ENCODE measurements around the gene TTC16. TPM values are rescaled to one million over a fixed set of nuclear protein-coding genes. Genes with fewer than 3 reads are reported as not detected.
A peak's percentile ranks its signal among the peaks of the same experiment; 100 is the strongest.

TTC16 gene
- total RNA-seq, 4 donors from 2014 or later, result 0.28 TPM; not detected in 3

- TF ChIP-seq CTCF (IDR thresholded peaks at IDR 0.05), result no peak
- ATAC-seq (ENCODE audit: low FRiP score), result peak; percentile 63
- DNase-seq (ENCODE audit: low spot score), result no peak
Observed at GRCh38 chr9:127742435-127743088, 26.7 kb downstream of the TTC16 start.

GRCh38 chr9:127744398-127745110, 28.7 kb downstream of the TTC16 start:
- TF ChIP-seq CTCF (IDR thresholded peaks at IDR 0.05), result no peak
- no peak for ATAC-seq (ENCODE audit: low FRiP score)
- DNase-seq (ENCODE audit: low spot score), result no peak

- ATAC-seq (ENCODE audit: low FRiP score) (no peak), DNase-seq (ENCODE audit: low spot score) (no peak)
- TF ChIP-seq CTCF (IDR thresholded peaks at IDR 0.05), result no peak
Observed at GRCh38 chr9:127746959-127747569, 31.2 kb downstream of the TTC16 start.

GRCh38 chr9:127749090-127749787, 33.4 kb downstream of the TTC16 start:
- peak; percentile 29 for ATAC-seq (ENCODE audit: low FRiP score)
- DNase-seq (ENCODE audit: low spot score), result no peak
- no peak for TF ChIP-seq CTCF (IDR thresholded peaks at IDR 0.05)

GRCh38 chr9:127751269-127752054, 35.6 kb downstream of the TTC16 start:
- no peak for TF ChIP-seq CTCF (IDR thresholded peaks at IDR 0.05)
- ATAC-seq (ENCODE audit: low FRiP score) (no peak), DNase-seq (ENCODE audit: low spot score) (no peak)

GRCh38 chr9:127753148-127753547, 37.3 kb downstream of the TTC16 start:
- TF ChIP-seq CTCF (IDR thresholded peaks at IDR 0.05), result no peak
- DNase-seq (ENCODE audit: low spot score) (no peak), ATAC-seq (ENCODE audit: low FRiP score) (no peak)

Data from omental fat pad (tissue), 4 donors.